ENCODE results near the gene EFNB1. TPM values are rescaled to one million over a fixed set of nuclear protein-coding genes. Genes with fewer than 3 reads are reported as not detected.

The EFNB1 gene
- total RNA-seq, 1 experiment from 2014 or later, result 31.1 TPM

DNA sequence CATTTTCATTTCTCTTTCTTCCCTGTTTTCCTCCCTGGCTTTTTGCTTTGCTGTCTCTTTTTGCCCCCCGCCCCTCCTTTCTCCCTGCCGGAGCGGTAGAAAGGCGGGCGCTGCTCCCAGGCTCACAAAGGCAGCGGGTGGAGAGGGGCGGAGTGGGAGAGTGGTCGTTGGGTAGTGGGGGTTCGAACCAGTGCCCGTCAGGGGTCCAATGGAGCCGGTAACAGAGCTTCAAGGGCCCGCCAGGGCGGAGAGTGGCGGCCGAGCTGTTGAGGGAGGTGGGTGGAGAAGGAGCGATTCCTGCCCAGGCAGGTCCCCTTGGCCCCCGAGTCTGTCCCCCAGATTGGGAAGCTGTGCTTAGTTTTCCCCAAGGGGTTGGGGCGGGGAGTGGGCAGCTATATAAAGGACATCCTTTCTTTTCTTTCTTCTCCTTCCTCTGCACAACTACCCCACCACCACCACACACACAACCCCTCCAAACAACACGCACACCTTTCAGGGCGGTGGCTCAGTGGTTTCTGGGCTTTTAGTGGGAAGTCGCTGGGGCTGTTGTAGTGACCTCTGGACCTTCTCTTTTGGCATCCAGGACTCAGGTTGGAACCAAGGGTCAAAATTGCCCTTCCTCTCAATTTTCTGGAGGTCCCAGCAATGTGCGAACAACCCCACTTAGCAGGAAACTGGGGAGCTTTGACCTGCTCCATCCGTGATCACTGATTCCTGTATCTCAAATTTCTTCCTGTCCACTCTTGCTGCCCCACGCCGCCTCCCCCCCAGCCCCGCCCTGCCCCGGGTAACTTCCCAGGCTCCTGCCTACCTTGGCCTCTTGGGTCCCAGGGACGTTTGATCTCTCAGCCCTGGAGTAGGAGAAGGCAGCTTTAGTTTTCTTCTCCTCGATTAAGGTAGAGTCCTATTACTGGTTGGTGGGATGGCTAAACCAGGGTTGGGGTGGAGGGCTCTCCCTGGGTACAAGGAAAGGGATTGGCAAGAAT is 1.9 kb downstream of the EFNB1 start:
- Histone ChIP-seq H3K27me3 (ENCODE audit: insufficient read depth, low read depth) (no peaks in the 10 kb centered on the region), H3F3A (ENCODE audit: insufficient read depth, low read depth) (no peaks in the 10 kb centered on the region), H3K9me2 (ENCODE audit: insufficient read depth) (no peaks in the 10 kb centered on the region), H3K79me2 (ENCODE audit: low read depth) (peaks cover 50% of the 10 kb centered on the region), H3K9me3 (ENCODE audit: insufficient read depth, low read depth) (no peaks in the 10 kb centered on the region), H4K20me1 (ENCODE audit: insufficient read depth) (no peaks in the 10 kb centered on the region; the same call in 1 of the 2 replicates), H3K27ac (no peak overlapping the region), H3K4me2 (peak overlapping the region; percentile 86), H2AFZ (peak overlapping the region; percentile 84), H3K4me3 (peak overlapping the region; percentile 86), H3K4me1 (replicated peaks; ENCODE audit: insufficient read depth) (peaks cover 19% of the 10 kb centered on the region), H3K36me3 (ENCODE audit: low read depth) (no peaks in the 10 kb centered on the region)
- CTCF ChIA-PET, result no interaction called here
- POLR2A ChIA-PET (ENCODE audit: unreplicated experiment), result interaction anchor here (0.5 to 0.9 kb wide), 4 partner anchors 40 to 654 kb away, joined by 3 to 16 read pairs (median 5); no protein-coding TSS in a partner anchor
- intact Hi-C loops (cut with micrococcal nuclease; ENCODE audit: unreplicated experiment), result no loop called here
- TF ChIP-seq EZH2 (IDR thresholded peaks at IDR 0.05; ENCODE audit: low read depth), result no peak
- TF ChIP-seq, protein P1, sequence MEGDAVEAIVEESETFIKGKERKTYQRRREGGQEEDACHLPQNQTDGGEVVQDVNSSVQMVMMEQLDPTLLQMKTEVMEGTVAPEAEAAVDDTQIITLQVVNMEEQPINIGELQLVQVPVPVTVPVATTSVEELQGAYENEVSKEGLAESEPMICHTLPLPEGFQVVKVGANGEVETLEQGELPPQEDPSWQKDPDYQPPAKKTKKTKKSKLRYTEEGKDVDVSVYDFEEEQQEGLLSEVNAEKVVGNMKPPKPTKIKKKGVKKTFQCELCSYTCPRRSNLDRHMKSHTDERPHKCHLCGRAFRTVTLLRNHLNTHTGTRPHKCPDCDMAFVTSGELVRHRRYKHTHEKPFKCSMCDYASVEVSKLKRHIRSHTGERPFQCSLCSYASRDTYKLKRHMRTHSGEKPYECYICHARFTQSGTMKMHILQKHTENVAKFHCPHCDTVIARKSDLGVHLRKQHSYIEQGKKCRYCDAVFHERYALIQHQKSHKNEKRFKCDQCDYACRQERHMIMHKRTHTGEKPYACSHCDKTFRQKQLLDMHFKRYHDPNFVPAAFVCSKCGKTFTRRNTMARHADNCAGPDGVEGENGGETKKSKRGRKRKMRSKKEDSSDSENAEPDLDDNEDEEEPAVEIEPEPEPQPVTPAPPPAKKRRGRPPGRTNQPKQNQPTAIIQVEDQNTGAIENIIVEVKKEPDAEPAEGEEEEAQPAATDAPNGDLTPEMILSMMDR (conservative IDR thresholded peaks at IDR 0.05), result no peak
- DNase-seq, result no peak
- BruUV-seq (replicated peaks), result no TSS peak

DNA sequence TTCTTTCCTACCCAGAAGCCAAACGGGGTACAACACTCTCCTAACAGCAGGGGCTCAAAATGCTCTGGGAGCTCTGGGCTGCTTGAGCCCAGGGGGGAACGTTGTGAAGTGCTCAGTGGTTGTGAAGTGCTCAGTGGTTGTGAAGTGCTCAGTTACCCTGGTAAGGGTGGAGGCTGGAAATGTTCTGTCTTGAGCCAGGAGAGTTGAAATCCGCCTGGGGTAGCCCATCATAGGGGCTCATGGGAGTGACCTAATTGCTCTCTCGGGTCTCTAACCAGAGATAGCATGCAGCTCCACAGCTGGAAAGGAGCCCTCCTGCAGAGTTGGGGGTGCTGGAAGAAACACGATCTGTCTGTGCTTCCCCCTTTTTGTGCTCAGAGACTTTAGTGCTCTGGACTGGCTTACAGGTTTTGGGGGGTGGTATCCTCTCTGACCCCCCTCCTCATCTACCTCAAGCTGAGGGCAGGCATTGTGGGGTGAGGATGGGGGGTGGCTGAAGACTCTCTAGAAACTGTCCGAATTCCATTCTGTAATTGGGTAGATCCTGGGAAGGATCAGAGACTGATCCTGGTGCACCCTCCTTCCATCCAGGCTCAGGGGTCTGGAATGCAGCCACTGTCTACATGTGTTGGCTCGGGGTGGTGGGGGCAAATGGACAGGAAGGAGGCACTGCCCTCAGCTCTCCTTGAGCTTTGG is 2.7 kb downstream of the EFNB1 start:
- no TSS peak for BruUV-seq (replicated peaks)
- Histone ChIP-seq H4K20me1 (ENCODE audit: insufficient read depth) (no peaks in the 10 kb centered on the region; the same call in 1 of the 2 replicates), H3K9me2 (ENCODE audit: insufficient read depth) (no peaks in the 10 kb centered on the region), H3K36me3 (ENCODE audit: low read depth) (no peaks in the 10 kb centered on the region), H3K4me3 (peak overlapping the region; percentile 86; the same call in 1 of the 2 replicates), H2AFZ (no peak overlapping the region), H3K27ac (no peak overlapping the region), H3F3A (ENCODE audit: insufficient read depth, low read depth) (no peaks in the 10 kb centered on the region), H3K4me2 (peak overlapping the region; percentile 86), H3K4me1 (replicated peaks; ENCODE audit: insufficient read depth) (peaks cover 19% of the 10 kb centered on the region), H3K9me3 (ENCODE audit: insufficient read depth, low read depth) (no peaks in the 10 kb centered on the region), H3K79me2 (ENCODE audit: low read depth) (peaks cover 50% of the 10 kb centered on the region), H3K27me3 (ENCODE audit: insufficient read depth, low read depth) (no peaks in the 10 kb centered on the region)
- POLR2A ChIA-PET (ENCODE audit: unreplicated experiment), result interaction anchor here (0.5 to 0.9 kb wide), 2 partner anchors 89 to 151 kb away, joined by 5 to 16 read pairs; no protein-coding TSS in a partner anchor
- CTCF ChIA-PET, result no interaction called here
- TF ChIP-seq, protein P1 (conservative IDR thresholded peaks at IDR 0.05), result no peak
- TF ChIP-seq EZH2 (IDR thresholded peaks at IDR 0.05; ENCODE audit: low read depth), result no peak
- no peak for DNase-seq
- intact Hi-C loops (cut with micrococcal nuclease; ENCODE audit: unreplicated experiment), result no loop called here

DNA sequence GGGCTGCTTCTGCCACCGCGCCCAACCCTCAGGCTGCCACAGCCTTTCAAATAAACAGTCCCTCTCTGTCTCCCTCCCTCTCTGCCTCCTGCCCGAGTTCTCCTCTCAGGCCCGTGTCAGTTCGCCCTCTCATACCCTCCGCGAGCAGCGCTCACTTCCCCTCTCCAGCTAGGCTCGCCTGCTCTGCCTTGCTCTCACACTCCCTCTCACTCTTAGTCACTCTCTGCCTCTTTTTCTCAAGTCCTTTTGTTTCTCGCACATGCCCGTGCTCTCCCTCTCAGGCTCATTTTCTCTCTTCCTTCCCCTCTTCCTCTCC is 3.2 kb downstream of the EFNB1 start:
- no peaks in the 10 kb centered on the region for H3K36me3 ChIP-seq (ENCODE audit: low read depth)
- no TSS peak for BruUV-seq (replicated peaks)
- no peaks in the 10 kb centered on the region for H3F3A ChIP-seq (ENCODE audit: insufficient read depth, low read depth)
- peaks cover 50% of the 10 kb centered on the region for H3K79me2 ChIP-seq (ENCODE audit: low read depth)
- no peaks in the 10 kb centered on the region for H3K9me3 ChIP-seq (ENCODE audit: insufficient read depth, low read depth)
- H3K4me1 ChIP-seq (replicated peaks; ENCODE audit: insufficient read depth), result peaks cover 19% of the 10 kb centered on the region
- no peaks in the 10 kb centered on the region for H3K27me3 ChIP-seq (ENCODE audit: insufficient read depth, low read depth)
- H4K20me1 ChIP-seq (ENCODE audit: insufficient read depth), result no peaks in the 10 kb centered on the region; the same call in 1 of the 2 replicates
- no peak overlapping the region for H3K4me3 ChIP-seq
- H3K27ac ChIP-seq, result peak overlapping the region; percentile 54
- TF ChIP-seq EZH2 (IDR thresholded peaks at IDR 0.05; ENCODE audit: low read depth), result no peak
- TF ChIP-seq, protein P1 (conservative IDR thresholded peaks at IDR 0.05), result no peak
- CTCF ChIA-PET, result no interaction called here
- peak in 1 of 2 experiments; percentile 42 for DNase-seq
- H2AFZ ChIP-seq, result no peak overlapping the region
- POLR2A ChIA-PET (ENCODE audit: unreplicated experiment), result no interaction called here
- intact Hi-C loops (cut with micrococcal nuclease; ENCODE audit: unreplicated experiment), result no loop called here
- H3K4me2 ChIP-seq, result peak overlapping the region; percentile 86
- H3K9me2 ChIP-seq (ENCODE audit: insufficient read depth), result no peaks in the 10 kb centered on the region
